ENCODE measurements around the gene VWA1.
A peak's percentile ranks its signal among the peaks of the same experiment; 100 is the strongest.
"Not testable (repeated sequence)": the region's sequence is repeated elsewhere in the genome, so short reads cannot be mapped to it uniquely, and the experiment has no call there.

The VWA1 gene

DNA sequence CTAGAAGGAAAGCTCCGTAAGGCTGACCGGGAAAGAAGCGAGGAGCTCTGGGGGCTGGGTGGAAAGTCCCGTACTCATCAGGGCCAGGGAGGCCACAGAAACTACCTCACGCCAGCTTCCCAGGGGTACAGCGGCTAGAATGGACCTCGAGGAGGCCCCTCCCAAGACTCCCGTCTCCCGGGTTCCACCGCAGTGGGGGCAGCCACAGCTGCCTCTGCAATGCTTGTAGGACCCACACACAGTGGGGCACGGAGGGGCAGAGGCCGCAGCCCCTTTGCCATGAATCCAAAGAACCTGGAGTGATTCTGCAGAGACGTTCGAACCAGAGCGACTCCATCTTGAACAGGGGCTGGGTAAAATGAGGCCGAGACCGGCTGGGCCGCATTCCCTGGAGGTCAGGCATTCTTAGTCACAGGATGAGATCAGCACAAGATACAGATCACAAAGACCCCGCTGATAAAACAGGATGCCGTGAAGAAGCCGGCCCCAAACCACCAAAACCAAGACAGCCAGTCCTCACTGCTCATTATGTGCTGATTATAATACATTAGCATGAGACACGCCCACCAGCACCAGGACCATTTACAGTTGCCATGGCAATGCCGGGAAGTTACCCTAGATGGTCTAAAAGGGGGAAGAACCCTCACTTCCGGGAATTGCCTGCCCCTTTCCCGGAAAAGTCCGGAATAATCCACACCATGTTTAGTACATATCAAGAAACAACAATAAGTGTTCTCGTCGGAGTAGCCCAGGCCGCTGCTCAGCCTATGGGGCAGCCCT lies 12.8 kb upstream of the VWA1 start:
- no peak for DNase-seq (ENCODE audit: low read depth)

GRCh38 chr1:1423245-1423597 lies 12.3 kb upstream of the VWA1 start:
- no peak for DNase-seq (ENCODE audit: low read depth)

- no peak for DNase-seq (ENCODE audit: low read depth)
Observed at GRCh38 chr1:1424707-1425106, 10.8 kb upstream of the VWA1 start.

- no peak for DNase-seq (ENCODE audit: low read depth)
Observed at GRCh38 chr1:1425426-1425752, 10.1 kb upstream of the VWA1 start.

GRCh38 chr1:1425753-1426495 lies 9.6 kb upstream of the VWA1 start:
- DNase-seq (ENCODE audit: low read depth): no peak

GRCh38 chr1:1426496-1427105 lies 8.9 kb upstream of the VWA1 start:
- DNase-seq (ENCODE audit: low read depth): no peak

DNA sequence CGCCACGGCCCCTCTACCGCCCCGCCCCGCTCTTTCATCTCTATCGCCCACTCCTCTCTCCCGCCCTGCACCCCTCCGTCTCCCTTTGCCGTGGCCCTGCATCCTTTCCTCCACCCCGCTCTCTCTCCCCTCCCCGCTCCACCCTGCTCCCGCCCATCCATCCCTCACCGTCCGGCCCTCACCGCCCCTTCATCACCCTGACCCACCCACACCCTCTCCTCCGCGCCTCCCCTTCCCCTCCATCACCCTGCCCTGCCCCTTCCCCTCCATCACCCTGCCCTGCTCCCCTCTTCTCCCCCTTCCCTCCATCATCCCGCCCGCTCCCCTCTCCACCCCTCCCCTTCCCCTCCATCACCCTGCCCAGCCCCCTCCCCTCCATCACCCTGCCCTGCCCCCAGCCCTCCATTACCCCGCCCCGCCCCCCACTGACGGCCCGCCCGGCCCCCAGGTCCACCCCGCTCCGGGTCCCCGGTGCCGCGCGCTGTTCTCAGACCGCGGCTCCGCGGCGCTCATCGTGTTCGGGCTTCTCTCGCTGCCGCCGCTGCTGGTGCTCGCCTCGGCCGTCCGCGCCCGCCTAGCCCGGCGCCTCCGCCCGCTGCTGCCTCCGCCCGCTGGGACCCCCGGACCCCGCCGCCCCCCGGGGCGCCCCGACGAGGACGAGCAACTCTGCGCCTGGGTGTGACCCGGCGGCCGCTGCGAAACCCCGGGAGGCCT lies 8.2 kb upstream of the VWA1 start:
- DNase-seq (ENCODE audit: low read depth): no peak

GRCh38 chr1:1427820-1428148 lies 7.7 kb upstream of the VWA1 start:
- DNase-seq (ENCODE audit: low read depth): no peak

- DNase-seq (ENCODE audit: low read depth): no peak
Observed at GRCh38 chr1:1428174-1428573, 7.3 kb upstream of the VWA1 start.

DNA sequence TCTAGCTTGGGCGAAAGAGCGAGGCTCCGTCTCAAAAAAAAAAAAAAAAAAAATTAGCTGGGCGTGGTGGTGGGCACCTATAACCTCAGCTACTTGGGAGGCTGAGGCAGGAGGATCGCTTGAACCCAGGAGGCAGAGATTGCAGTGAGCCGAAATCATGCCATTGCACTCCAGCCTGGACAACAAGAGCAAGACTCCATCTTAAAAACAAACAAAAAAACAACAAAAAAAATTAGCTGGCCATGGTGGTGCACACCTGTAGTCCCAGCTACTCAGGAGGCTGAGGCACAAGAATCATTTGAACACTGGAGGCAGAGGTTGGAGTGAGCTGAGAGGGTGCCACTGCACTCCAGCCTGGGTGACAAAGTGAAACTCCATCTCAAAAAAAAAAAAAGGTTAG lies 6.5 kb upstream of the VWA1 start:
- not testable (repeated sequence) for DNase-seq (ENCODE audit: low read depth)

DNA sequence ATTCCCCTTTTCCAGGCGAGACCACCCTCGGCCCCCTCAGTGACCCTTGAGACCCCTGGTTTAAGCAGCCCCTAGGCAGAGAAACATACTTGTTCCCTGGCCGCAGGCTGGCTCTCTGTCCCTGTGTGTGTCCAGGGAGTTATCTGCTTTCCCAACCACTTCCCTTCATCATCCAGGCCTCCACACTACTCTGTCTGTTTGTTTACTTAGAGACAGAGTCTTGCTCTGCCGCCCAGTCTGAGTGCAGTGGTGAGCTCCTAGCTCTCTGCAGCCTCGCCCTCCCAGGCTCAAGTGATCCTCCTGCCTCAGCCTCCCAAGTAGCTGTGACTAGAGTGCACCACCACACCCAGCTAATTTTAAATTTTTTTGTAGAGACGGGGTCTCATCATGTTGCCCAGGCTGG lies 5.8 kb upstream of the VWA1 start:
- no peak for DNase-seq (ENCODE audit: low read depth)

DNA sequence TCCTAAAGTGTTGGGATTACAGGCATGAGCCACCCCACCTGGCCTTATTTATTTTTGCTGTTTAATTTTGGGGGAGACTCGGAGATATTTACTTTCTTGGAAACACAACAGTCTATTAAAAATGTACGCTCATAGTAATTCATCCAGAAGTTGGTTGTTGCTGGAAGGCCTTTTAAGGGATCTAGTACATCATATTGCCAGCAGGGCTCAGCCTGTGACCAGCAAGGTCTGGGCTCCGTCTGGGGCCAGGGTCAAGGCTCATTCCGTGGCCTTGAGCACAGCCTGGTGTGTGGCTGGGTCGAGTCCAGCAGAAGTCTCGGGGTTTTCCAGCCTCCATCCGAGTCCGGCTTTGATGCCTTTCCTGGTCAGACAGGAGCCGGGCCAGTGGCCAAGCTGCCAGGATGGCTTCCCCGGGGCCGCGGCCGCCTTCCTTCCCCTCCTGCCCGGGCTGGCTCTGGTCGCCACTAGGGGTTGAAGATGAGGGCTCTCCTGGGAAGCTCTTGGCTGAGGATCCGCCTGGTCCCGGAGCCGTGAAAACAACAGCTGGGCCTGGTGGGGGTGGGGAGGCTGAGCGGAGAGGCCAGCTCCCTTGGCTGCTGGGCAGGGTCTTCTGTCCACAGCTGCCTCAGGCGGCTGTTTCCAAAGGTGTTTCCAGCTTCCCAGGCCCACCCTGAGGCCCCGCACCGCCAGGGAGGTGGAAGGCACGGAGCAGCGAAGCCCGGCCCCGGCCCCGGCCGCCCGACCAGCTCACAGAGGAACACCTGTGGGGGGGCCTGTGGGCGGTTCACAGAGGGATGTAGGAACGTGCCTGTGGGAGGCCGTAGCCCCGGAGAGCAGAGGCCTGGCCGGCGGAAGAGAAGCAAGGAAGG lies 5.1 kb upstream of the VWA1 start:
- peak; percentile 34 for DNase-seq (ENCODE audit: low read depth)

DNA sequence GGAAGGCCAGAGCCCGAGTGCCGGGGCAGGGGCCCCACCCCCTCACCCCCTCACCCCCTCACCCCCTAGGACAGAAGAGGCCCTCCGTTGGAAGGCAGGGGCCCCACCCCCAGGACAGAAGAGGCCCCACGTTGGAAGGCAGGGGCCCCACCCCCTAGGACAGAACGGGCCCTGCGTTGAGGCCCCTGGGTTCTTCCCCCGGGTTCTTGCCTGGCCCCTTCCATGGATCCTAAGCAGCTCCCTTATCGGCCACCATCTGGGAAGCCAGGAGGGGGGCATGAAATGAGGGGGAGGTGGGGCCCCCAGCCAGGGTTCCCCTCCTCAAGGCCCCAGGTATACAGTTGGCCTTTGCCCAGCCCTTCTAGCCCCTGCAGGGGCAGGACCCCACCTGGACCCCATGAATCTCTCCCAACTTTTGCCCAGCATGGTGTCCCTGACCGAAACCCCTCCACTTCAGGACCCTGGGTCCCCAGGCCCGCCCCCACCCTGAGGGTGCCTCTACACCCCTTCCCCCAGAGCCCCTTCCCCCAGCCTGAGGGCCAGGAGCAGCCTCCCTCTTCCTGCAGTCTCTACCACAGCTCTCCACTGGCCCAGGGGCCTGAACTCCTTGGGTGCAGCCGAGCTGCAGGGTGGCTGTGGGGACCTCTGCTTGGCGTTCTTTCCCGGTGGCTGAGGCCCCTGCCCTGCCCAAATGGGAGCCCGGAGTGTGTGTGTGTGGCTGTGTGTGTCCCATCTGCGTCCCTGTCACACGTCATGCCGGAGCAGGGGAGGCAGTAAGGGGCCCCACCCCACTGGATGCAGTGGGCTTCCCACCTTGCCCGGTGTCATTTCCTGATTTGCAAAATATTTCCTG lies 4.3 kb upstream of the VWA1 start:
- no peak for DNase-seq (ENCODE audit: low read depth)

DNA sequence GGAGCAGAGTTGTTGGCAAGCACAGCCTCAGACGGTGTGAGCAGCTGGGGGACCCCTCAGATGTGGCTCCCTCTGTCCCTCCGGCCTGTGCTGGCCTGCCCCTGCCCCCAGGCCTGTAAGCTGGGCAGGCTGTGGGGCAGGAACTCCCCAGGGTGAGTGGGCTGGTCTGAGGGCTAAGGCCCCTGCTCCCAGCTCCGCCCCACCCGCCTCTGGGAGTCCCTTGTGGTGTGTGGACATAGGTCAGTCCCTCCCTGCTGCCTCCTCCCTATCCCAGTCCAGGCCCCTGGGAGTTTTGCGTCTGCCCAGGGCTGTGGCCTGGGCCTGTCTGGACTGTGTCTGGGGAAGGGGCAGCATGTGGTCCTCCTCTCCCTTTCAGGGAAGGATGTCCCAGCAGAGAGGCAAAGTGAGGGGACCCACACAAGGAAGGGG lies 3.6 kb upstream of the VWA1 start:
- DNase-seq (ENCODE audit: low read depth): peak; percentile 47

DNA sequence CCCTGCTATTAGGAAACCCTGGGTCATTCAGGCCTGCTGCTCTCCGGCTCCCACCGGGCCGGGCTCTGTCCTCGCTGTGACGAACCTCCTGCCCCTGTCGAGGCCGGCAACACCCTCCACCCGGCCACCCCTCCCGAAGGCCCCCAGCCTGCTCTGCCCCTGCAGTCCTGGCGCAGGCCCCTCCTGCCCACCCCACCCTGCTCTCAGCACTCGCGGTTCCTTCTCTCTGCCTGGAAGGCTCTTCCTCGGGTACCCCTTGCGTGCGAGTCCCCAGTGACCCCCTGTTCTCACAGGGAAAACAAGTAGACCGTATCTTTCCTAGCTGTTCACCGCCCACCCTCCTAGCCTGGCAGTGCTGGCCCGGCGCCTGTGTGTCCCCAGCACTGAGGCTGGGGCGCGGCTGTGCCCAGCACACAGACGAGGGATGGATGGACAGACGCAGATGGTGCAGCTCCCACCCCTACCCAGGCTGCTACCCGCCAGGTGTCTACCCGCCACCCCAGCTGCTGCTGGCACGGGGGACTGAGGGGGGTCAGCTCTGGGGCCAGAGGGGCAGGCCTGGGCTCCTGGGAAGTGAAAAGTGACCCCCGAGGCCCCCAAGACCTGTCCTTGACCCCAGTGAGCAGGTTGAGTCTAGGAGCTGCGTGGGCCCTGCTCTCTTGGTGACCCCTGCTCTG lies 3.1 kb upstream of the VWA1 start:
- DNase-seq (ENCODE audit: low read depth): no peak

DNA sequence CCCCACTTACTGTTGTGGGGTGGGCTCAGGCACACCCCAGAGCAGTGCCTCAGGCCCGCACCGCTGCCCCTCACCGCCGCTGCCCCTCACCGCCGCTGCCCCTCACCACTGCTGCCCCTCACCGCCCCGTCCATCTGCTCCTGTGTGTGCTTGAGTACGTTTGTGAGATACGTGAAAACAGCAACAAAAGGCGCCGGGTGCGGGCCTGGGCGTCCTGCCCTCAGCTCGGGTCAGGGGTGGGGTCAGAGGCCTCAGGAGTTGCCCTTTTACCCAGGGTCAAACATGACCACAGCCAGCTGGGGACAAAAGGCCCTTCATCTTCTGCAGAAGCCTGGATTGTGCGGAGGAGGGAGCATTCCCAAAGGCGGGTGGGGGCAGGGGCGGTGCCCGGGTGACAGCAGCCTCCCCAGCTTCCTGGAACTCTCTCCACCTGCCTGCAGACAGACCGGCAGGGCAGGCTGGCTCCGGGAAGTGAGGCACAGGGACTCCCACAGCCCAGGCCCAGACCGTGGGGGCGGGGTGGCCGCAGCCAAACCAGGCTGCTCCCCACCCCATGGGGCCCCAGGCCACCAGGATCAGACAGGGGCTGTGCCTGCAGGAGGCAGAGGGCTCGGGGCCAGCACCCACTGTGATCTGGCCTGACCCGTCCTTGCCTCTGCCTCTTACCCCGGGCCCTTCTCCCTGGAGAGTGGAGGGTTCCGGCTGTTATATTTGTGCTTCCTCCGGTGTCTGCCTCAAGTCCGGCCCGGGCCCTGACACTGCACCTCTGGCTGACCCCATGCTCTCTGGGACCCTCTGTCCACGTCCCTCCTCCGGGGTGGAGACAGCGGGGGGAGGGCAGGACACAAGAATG lies 2.3 kb upstream of the VWA1 start:
- DNase-seq (ENCODE audit: low read depth): no peak

GRCh38 chr1:1433804-1434130 lies 1.7 kb upstream of the VWA1 start:
- DNase-seq (ENCODE audit: low read depth): no peak

GRCh38 chr1:1434131-1434823 lies 1.2 kb upstream of the VWA1 start:
- DNase-seq (ENCODE audit: low read depth): no peak

DNA sequence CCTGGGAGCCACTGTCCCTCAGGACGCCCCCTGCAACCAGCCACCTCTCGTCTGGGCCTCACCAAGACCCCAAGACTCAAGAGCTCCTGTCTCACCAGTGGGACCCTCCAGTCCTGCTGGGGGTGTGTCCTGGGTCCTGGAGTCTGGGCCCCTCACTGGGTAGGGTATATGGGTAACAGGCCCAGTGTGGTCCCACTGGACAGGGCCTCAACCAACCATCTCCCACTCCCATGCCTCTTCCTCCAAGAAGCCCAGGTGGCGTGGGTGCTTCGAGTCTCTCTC lies 725 bp upstream of the VWA1 start:
- no peak for DNase-seq (ENCODE audit: low read depth)
